ENCODE data around the gene GID4. TPM values are rescaled to one million over a fixed set of nuclear protein-coding genes. Genes with fewer than 3 reads are reported as not detected.

GID4 gene
- total RNA-seq, 2 experiments from 2014 or later, result 3.4 to 3.7 TPM

GRCh38 chr17:18005496-18005895, 33.7 kb upstream of the GID4 start:
- Histone ChIP-seq H3K4me1 (ENCODE audit: insufficient read depth, low read length) (no peaks in the 10 kb centered on the region), H3K27ac (ENCODE audit: low read depth in 1 of 2, low read length in 2 of 2) (no peak overlapping the region), H3K36me3 (ENCODE audit: insufficient read depth, low read length) (peaks cover 8% of the 10 kb centered on the region), H3K9me3 (ENCODE audit: control insufficient read depth in 1 of 2, insufficient read depth in 1 of 2, low read length in 2 of 2) (no peaks in the 10 kb centered on the region), H3K27me3 (ENCODE audit: control insufficient read depth in 1 of 2, insufficient read depth in 2 of 2, low read length in 2 of 2) (no peaks in the 10 kb centered on the region), H3K4me3 (ENCODE audit: low read length) (no peak overlapping the region)
- DNase-seq (no peak), ATAC-seq (ENCODE audit: poor library complexity) (no peak)
- ChIA-PET POLR2A (no interaction called here), CTCF (no interaction called here)
- Mint-ChIP-seq H3K4me1 (ENCODE audit: low read depth) (no peaks in the 10 kb centered on the region), H3K4me3 (no peak overlapping the region), H3K9me3 (no peaks in the 10 kb centered on the region), H3K36me3 (ENCODE audit: low read depth) (peaks cover 21% of the 10 kb centered on the region), H3K27me3 (no peaks in the 10 kb centered on the region), H3K27ac (no peak overlapping the region)
- intact Hi-C loops (cut with DNase I, micrococcal nuclease), result no loop called here
- TF ChIP-seq, protein P1, sequence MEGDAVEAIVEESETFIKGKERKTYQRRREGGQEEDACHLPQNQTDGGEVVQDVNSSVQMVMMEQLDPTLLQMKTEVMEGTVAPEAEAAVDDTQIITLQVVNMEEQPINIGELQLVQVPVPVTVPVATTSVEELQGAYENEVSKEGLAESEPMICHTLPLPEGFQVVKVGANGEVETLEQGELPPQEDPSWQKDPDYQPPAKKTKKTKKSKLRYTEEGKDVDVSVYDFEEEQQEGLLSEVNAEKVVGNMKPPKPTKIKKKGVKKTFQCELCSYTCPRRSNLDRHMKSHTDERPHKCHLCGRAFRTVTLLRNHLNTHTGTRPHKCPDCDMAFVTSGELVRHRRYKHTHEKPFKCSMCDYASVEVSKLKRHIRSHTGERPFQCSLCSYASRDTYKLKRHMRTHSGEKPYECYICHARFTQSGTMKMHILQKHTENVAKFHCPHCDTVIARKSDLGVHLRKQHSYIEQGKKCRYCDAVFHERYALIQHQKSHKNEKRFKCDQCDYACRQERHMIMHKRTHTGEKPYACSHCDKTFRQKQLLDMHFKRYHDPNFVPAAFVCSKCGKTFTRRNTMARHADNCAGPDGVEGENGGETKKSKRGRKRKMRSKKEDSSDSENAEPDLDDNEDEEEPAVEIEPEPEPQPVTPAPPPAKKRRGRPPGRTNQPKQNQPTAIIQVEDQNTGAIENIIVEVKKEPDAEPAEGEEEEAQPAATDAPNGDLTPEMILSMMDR (IDR thresholded peaks at IDR 0.05), result no peak

GRCh38 chr17:18006495-18007239, 32.5 kb upstream of the GID4 start:
- H3K27me3 Mint-ChIP-seq, result no peaks in the 10 kb centered on the region
- H3K27ac Mint-ChIP-seq, result no peak overlapping the region
- peaks cover 24% of the 10 kb centered on the region for H3K36me3 Mint-ChIP-seq (ENCODE audit: low read depth)
- no peaks in the 10 kb centered on the region for H3K27me3 ChIP-seq (ENCODE audit: control insufficient read depth in 1 of 2, insufficient read depth in 2 of 2, low read length in 2 of 2)
- H3K4me1 Mint-ChIP-seq (ENCODE audit: low read depth), result no peaks in the 10 kb centered on the region
- H3K36me3 ChIP-seq (ENCODE audit: insufficient read depth, low read length), result peaks cover 10% of the 10 kb centered on the region
- intact Hi-C loops (cut with DNase I, micrococcal nuclease), result no loop called here
- H3K4me3 ChIP-seq (ENCODE audit: low read length), result no peak overlapping the region
- H3K9me3 Mint-ChIP-seq, result no peaks in the 10 kb centered on the region
- DNase-seq (no peak), ATAC-seq (ENCODE audit: poor library complexity) (no peak)
- TF ChIP-seq, protein P1 (IDR thresholded peaks at IDR 0.05), result no peak
- H3K4me3 Mint-ChIP-seq, result no peak overlapping the region
- no peaks in the 10 kb centered on the region for H3K9me3 ChIP-seq (ENCODE audit: control insufficient read depth in 1 of 2, insufficient read depth in 1 of 2, low read length in 2 of 2)
- H3K27ac ChIP-seq (ENCODE audit: low read depth in 1 of 2, low read length in 2 of 2), result no peak overlapping the region
- H3K4me1 ChIP-seq (ENCODE audit: insufficient read depth, low read length), result no peaks in the 10 kb centered on the region
- ChIA-PET CTCF (no interaction called here), POLR2A (no interaction called here)

DNA sequence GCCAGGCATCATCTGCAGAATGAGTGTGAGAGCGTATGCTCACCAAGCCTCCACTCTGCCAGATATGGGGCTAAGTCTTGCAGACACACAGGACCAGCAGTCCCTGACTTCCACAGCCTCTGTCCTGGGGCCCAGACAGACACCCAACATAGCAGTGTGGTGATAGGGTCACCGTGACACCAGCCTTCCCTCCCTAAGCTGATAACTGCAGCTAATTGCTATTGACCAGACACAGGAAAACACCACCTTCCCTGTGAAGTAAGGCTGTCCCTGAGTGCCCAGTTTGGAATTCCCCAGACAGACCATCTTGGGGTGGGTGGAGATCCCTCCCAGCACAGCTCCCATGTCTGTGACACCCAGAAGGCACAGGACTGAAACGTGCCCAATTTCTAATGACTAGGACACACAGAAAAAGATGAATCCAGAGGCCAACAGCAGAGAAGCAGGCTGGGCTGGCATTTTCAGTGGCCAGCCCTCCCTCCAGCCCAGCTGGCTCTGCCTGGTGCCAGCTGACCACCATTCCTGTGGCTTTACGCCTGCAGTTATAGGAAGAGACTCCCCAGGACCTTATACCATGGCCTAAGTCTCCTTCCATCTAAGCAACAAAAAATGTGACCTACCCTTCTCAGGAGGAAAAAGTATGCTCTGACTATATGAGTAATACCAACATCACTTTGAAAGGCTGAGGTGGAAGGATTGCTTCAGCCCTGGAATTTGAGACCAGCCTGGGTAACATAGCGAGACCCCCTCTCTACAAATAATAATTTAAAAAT, 30.5 kb upstream of the GID4 start:
- Histone ChIP-seq H3K36me3 (ENCODE audit: insufficient read depth, low read length) (peaks cover 10% of the 10 kb centered on the region), H3K9me3 (ENCODE audit: control insufficient read depth in 1 of 2, insufficient read depth in 1 of 2, low read length in 2 of 2) (no peaks in the 10 kb centered on the region), H3K27ac (ENCODE audit: low read depth in 1 of 2, low read length in 2 of 2) (no peak overlapping the region), H3K4me3 (ENCODE audit: low read length) (no peak overlapping the region), H3K27me3 (ENCODE audit: control insufficient read depth in 1 of 2, insufficient read depth in 2 of 2, low read length in 2 of 2) (no peaks in the 10 kb centered on the region), H3K4me1 (ENCODE audit: insufficient read depth, low read length) (no peaks in the 10 kb centered on the region)
- TF ChIP-seq, protein P1 (IDR thresholded peaks at IDR 0.05), result no peak
- DNase-seq (no peak), ATAC-seq (ENCODE audit: poor library complexity) (no peak)
- ChIA-PET POLR2A (interaction anchor here (1.1 kb wide), 1 partner anchor 50 kb away, joined by 4 read pairs; no protein-coding TSS in a partner anchor), CTCF (no interaction called here)
- Mint-ChIP-seq H3K27ac (no peak overlapping the region), H3K4me3 (no peak overlapping the region), H3K27me3 (no peaks in the 10 kb centered on the region), H3K9me3 (no peaks in the 10 kb centered on the region), H3K4me1 (ENCODE audit: low read depth) (no peaks in the 10 kb centered on the region), H3K36me3 (ENCODE audit: low read depth) (peaks cover 42% of the 10 kb centered on the region)
- intact Hi-C loops (cut with DNase I, micrococcal nuclease), result no loop called here

Measured in CD4-positive, alpha-beta T cell (primary cell).